ENCODE results near the gene KCTD4.
"Not testable (repeated sequence)": the region's sequence is repeated elsewhere in the genome, so short reads cannot be mapped to it uniquely, and the experiment has no call there.

KCTD4 gene

DNA sequence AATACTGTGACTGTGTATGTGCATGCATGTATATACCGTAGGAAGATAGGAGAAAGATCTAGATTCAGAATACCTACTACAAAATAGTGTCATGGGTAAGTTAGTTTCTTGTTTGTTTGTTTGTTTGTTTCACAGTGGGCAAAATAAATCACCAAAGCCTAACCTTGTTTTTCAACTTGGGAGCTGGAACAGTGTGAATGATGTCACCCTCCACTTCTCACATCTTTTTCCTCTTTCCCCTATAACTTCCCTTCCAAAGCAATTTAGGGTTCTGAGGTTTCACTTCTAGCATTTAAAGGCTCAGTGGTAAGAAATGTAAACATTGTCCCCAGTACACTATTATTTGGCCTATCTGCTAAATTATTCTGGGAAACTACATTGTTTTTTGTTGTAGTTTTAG is 5.4 kb downstream of the KCTD4 start:
- H3K9me3 ChIP-seq (ENCODE audit: control insufficient read depth, insufficient read depth, low read length): no peaks in the 10 kb centered on the region
- no peak overlapping the region for H3K4me2 ChIP-seq (ENCODE audit: low read length)
- H3F3A ChIP-seq (ENCODE audit: control insufficient read depth, insufficient read depth): peaks cover 3% of the 10 kb centered on the region; the same call in 1 of the 2 replicates
- H3K27me3 ChIP-seq (ENCODE audit: control insufficient read depth, low read length): no peaks in the 10 kb centered on the region
- no peaks in the 10 kb centered on the region for H3K4me1 ChIP-seq (ENCODE audit: control insufficient read depth, low read length)
- no peak overlapping the region for H3K4me3 ChIP-seq (ENCODE audit: low read length)
- no peak for TF ChIP-seq EZH2phosphoT487 (IDR thresholded peaks at IDR 0.05; ENCODE audit: borderline replicate concordance, low read length)
- TF ChIP-seq CTCF (IDR thresholded peaks at IDR 0.05; ENCODE audit: low read depth, low read length, poor library complexity, severe bottlenecking): no peak
- no peaks in the 10 kb centered on the region for H4K20me1 ChIP-seq (ENCODE audit: control insufficient read depth, insufficient read depth, low read depth, low read length)
- H3K79me2 ChIP-seq (ENCODE audit: control insufficient read depth, low read length): 0 out of 2 replicates have a peak, but pooled peaks cover 6% of the 10 kb centered on the region
- no peak overlapping the region for H3K27ac ChIP-seq (ENCODE audit: low read depth, low read length)
- H3K36me3 ChIP-seq (ENCODE audit: control insufficient read depth, low read length): no peaks in the 10 kb centered on the region
- H3K9me2 ChIP-seq (replicated peaks; ENCODE audit: control insufficient read depth, low read length): no peaks in the 10 kb centered on the region

DNA sequence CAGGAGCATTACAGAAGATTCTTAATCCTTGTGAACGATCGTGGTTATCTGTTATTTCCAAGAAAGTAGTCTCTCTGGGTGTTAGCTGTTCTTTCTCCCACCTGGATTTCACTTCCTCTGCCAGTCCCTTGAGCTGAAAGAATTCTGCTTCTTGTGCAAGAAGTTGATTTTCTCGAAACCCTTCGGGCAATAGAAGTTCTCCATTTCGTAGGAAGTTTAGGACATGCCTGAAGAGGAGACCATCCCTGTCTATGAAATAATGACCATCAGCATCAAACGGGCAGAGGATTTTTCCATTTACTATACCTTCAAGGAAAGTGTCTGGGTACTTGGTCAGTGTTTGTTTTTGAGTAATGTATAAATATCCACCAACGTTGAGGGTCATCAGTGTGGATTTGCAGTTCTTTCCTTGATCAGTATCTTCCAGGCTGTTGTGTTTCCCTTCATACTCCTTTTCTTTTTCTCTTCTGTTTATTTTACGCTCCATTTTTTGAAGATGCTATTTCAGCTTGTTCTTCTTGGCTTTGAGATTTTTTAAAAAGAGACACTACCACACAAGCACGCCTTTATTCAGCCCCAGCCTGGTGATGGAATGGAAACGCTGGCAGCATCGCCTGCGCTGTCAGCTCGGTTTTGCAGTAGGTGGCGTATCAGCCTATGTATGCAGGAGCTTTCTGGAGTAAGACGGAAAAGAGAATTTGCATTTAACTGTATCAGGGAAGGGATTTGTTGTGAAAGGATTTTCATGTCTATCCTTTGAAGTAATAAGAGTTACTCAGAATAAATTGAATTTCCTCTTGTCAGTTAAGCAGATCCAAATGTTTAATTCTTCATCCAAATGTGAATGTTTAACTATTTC is 6.5 kb downstream of the KCTD4 start:
- Histone ChIP-seq H3K27ac (ENCODE audit: low read depth, low read length) (no peak overlapping the region), H3K79me2 (ENCODE audit: control insufficient read depth, low read length) (0 out of 2 replicates have a peak, but pooled peaks cover 6% of the 10 kb centered on the region), H3K9me2 (replicated peaks; ENCODE audit: control insufficient read depth, low read length) (no peaks in the 10 kb centered on the region), H3K36me3 (ENCODE audit: control insufficient read depth, low read length) (no peaks in the 10 kb centered on the region), H3K4me3 (ENCODE audit: low read length) (no peak overlapping the region), H3K4me1 (ENCODE audit: control insufficient read depth, low read length) (no peaks in the 10 kb centered on the region), H3F3A (ENCODE audit: control insufficient read depth, insufficient read depth) (peaks cover 3% of the 10 kb centered on the region; the same call in 1 of the 2 replicates), H3K27me3 (ENCODE audit: control insufficient read depth, low read length) (no peaks in the 10 kb centered on the region), H4K20me1 (ENCODE audit: control insufficient read depth, insufficient read depth, low read depth, low read length) (no peaks in the 10 kb centered on the region), H3K9me3 (ENCODE audit: control insufficient read depth, insufficient read depth, low read length) (no peaks in the 10 kb centered on the region), H3K4me2 (ENCODE audit: low read length) (no peak overlapping the region)
- TF ChIP-seq CTCF (IDR thresholded peaks at IDR 0.05; ENCODE audit: low read depth, low read length, poor library complexity, severe bottlenecking) (no peak), EZH2phosphoT487 (IDR thresholded peaks at IDR 0.05; ENCODE audit: borderline replicate concordance, low read length) (no peak)

GRCh38 chr13:45191874-45192273 is 9.0 kb downstream of the KCTD4 start:
- Histone ChIP-seq H3K27ac (ENCODE audit: low read depth, low read length) (no peak overlapping the region), H3K36me3 (ENCODE audit: control insufficient read depth, low read length) (peaks cover 3% of the 10 kb centered on the region; the same call in 1 of the 2 replicates), H3K9me3 (ENCODE audit: control insufficient read depth, insufficient read depth, low read length) (no peaks in the 10 kb centered on the region), H3K4me2 (ENCODE audit: low read length) (no peak overlapping the region), H3K9me2 (replicated peaks; ENCODE audit: control insufficient read depth, low read length) (no peaks in the 10 kb centered on the region), H3K27me3 (ENCODE audit: control insufficient read depth, low read length) (no peaks in the 10 kb centered on the region), H4K20me1 (ENCODE audit: control insufficient read depth, insufficient read depth, low read depth, low read length) (no peaks in the 10 kb centered on the region), H3K4me3 (ENCODE audit: low read length) (no peak overlapping the region), H3K4me1 (ENCODE audit: control insufficient read depth, low read length) (no peaks in the 10 kb centered on the region), H3K79me2 (ENCODE audit: control insufficient read depth, low read length) (0 out of 2 replicates have a peak, but pooled peaks cover 6% of the 10 kb centered on the region), H3F3A (ENCODE audit: control insufficient read depth, insufficient read depth) (peaks cover 3% of the 10 kb centered on the region; the same call in 1 of the 2 replicates)
- TF ChIP-seq EZH2phosphoT487 (IDR thresholded peaks at IDR 0.05; ENCODE audit: borderline replicate concordance, low read length) (no peak), CTCF (IDR thresholded peaks at IDR 0.05; ENCODE audit: low read depth, low read length, poor library complexity, severe bottlenecking) (no peak)

DNA sequence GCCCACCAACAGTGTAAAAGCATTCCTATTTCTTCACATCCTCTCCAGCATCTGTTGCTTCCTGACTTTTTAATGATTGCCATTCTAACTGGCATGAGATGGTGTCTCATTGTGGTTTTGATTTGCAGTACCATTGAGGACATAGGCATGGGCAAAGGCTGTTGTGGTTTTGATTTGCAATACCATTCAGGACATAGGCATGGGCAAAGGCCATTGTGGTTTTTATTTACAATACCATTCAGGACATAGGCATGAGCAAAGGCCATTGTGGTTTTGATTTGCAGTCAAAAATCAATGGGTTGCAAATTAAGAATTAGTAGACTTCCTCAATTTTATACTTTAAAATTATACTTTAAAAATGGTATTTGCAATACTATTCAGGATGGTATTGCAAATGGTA is 11.3 kb downstream of the KCTD4 start:
- H3K4me2 ChIP-seq (ENCODE audit: low read length); H3K4me3 ChIP-seq (ENCODE audit: low read length); H4K20me1 ChIP-seq (ENCODE audit: control insufficient read depth, insufficient read depth, low read depth, low read length); H3K27ac ChIP-seq (ENCODE audit: low read depth, low read length); H3K9me3 ChIP-seq (ENCODE audit: control insufficient read depth, insufficient read depth, low read length); H3K79me2 ChIP-seq (ENCODE audit: control insufficient read depth, low read length); H3K36me3 ChIP-seq (ENCODE audit: control insufficient read depth, low read length); H3F3A ChIP-seq (ENCODE audit: control insufficient read depth, insufficient read depth); H3K9me2 ChIP-seq (replicated peaks; ENCODE audit: control insufficient read depth, low read length); H3K27me3 ChIP-seq (ENCODE audit: control insufficient read depth, low read length); H3K4me1 ChIP-seq (ENCODE audit: control insufficient read depth, low read length): not testable (repeated sequence)

DNA sequence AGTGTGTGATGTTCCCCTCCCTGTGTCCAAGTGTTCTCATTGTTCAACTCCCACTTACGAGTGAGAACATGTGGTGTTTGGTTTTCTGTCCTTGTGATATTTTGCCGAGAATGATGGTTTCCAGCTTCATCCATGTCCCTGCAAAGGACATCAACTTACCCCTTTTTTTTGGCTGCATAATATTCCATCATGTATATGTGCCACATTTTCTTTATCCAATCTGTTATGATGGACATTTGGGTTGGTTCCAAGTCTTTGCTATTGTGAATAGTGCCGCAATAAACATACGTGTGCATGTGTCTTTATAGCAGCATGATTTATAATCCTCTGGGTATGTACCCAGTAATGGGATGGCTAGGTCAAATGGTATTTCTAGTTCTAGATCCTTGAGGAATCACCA is 11.8 kb downstream of the KCTD4 start:
- not testable (repeated sequence) for H3K9me3 ChIP-seq (ENCODE audit: control insufficient read depth, insufficient read depth, low read length); H4K20me1 ChIP-seq (ENCODE audit: control insufficient read depth, insufficient read depth, low read depth, low read length); H3K4me2 ChIP-seq (ENCODE audit: low read length); H3F3A ChIP-seq (ENCODE audit: control insufficient read depth, insufficient read depth); H3K79me2 ChIP-seq (ENCODE audit: control insufficient read depth, low read length); H3K27ac ChIP-seq (ENCODE audit: low read depth, low read length); H3K36me3 ChIP-seq (ENCODE audit: control insufficient read depth, low read length); H3K27me3 ChIP-seq (ENCODE audit: control insufficient read depth, low read length); H3K9me2 ChIP-seq (replicated peaks; ENCODE audit: control insufficient read depth, low read length); H3K4me3 ChIP-seq (ENCODE audit: low read length)
- H3K4me1 ChIP-seq (ENCODE audit: control insufficient read depth, low read length): peaks cover 11% of the 10 kb centered on the region
